A549 treated with Mapracorat at 1 μM for 4 hours (cell line): ENCODE data around the gene PRMT3. TPM values are rescaled to one million over a fixed set of nuclear protein-coding genes. Genes with fewer than 3 reads are reported as not detected.

Experiments used
- total RNA-seq: library from RNA; stranded (reverse); fragments of 200-300 nt; extraction: Qiagen RNA extraction; gene quantifications from 5 replicates; pipeline ENCODE4 v1.2.3, GENCODE V29; 2022

PRMT3 gene
- 27.4 to 33.8 TPM (median 32.0 TPM) in 5 replicates for total RNA-seq

GRCh38 chr11:20387261-20388095, at the start of gene PRMT3:
Gene PRMT3 (plus strand): TSS chr11:20387716. CDS start chr11:20387747, 31 bp downstream.

GRCh38 chr11:20363500-20364340, 23.8 kb upstream of the PRMT3 start, which contains the start of gene HTATIP2:
Gene HTATIP2 (plus strand): TSS chr11:20363714. CDS start chr11:20364238, 524 bp downstream.

Other genes with a start within 250 kb of the PRMT3 start
- not detected in 5 replicates for gene DBX1, start 227.2 kb upstream of the PRMT3 start, total RNA-seq
- gene HTATIP2, start 24.0 kb upstream of the PRMT3 start, total RNA-seq = 185 to 198 TPM (median 192 TPM) in 5 replicates
- not detected in 5 replicates for gene SLC6A5, start 211.9 kb downstream of the PRMT3 start, total RNA-seq